ENCODE measurements around the gene CCNJL. TPM values are rescaled to one million over a fixed set of nuclear protein-coding genes. Genes with fewer than 3 reads are reported as not detected.

Gene CCNJL
- total and polyA plus RNA-seq, 2 donors (not counting 1 experiment from before 2014, with no cell fraction given), result 0.03 to 0.67 TPM

GRCh38 chr5:160361624-160362228 lies 49.4 kb upstream of the CCNJL start:
- ChIA-PET CTCF (no interaction called here), POLR2A (no interaction called here)
- no peaks in the 10 kb centered on the region for H3K4me1 ChIP-seq (ENCODE audit: control insufficient read depth in 2 of 2, insufficient read depth in 2 of 2, low read length in 2 of 2)
- H3K27me3 Mint-ChIP-seq, result peaks cover 17% of the 10 kb centered on the region
- intact Hi-C loops (cut with micrococcal nuclease), result no loop called here
- H3K9ac ChIP-seq (ENCODE audit: low read length), result no peak overlapping the region
- H3K9me3 Mint-ChIP-seq (ENCODE audit: insufficient read depth), result no peaks in the 10 kb centered on the region
- no peak overlapping the region for H3K4me3 ChIP-seq (ENCODE audit: control extremely low read depth in 1 of 5, extremely low read depth in 1 of 5, insufficient read depth in 1 of 5, low read depth in 2 of 5, low read length in 4 of 5)
- TF ChIP-seq EZH2 (IDR thresholded peaks at IDR 0.05; ENCODE audit: borderline replicate concordance, insufficient read depth, low read depth, low read length, poor library complexity, severe bottlenecking), result no peak
- TF ChIP-seq, protein P1, sequence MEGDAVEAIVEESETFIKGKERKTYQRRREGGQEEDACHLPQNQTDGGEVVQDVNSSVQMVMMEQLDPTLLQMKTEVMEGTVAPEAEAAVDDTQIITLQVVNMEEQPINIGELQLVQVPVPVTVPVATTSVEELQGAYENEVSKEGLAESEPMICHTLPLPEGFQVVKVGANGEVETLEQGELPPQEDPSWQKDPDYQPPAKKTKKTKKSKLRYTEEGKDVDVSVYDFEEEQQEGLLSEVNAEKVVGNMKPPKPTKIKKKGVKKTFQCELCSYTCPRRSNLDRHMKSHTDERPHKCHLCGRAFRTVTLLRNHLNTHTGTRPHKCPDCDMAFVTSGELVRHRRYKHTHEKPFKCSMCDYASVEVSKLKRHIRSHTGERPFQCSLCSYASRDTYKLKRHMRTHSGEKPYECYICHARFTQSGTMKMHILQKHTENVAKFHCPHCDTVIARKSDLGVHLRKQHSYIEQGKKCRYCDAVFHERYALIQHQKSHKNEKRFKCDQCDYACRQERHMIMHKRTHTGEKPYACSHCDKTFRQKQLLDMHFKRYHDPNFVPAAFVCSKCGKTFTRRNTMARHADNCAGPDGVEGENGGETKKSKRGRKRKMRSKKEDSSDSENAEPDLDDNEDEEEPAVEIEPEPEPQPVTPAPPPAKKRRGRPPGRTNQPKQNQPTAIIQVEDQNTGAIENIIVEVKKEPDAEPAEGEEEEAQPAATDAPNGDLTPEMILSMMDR (IDR thresholded peaks at IDR 0.05), result no peak
- no peaks in the 10 kb centered on the region for H3K79me2 ChIP-seq (ENCODE audit: control insufficient read depth, insufficient read depth, low read length)
- no peaks in the 10 kb centered on the region for H3K36me3 ChIP-seq (replicated peaks in 1 of 2; ENCODE audit: control extremely low read depth in 1 of 2, control insufficient read depth in 1 of 2, extremely low read depth in 1 of 2, insufficient read depth in 2 of 2, low read length in 1 of 2)
- H3K9me3 ChIP-seq (ENCODE audit: control extremely low read depth in 1 of 3, control insufficient read depth in 2 of 3, insufficient read depth in 1 of 3, low read length in 2 of 3), result no peaks in the 10 kb centered on the region
- H3K4me3 Mint-ChIP-seq, result no peak overlapping the region
- H2AFZ ChIP-seq (ENCODE audit: insufficient read depth, low read depth, low read length, poor library complexity, severe bottlenecking), result no peak overlapping the region
- DNase-seq (no peak), ATAC-seq (ENCODE audit: low read depth) (no peak)
- no peak overlapping the region for H3K27ac Mint-ChIP-seq
- no peak overlapping the region for H3K4me2 ChIP-seq (replicated peaks; ENCODE audit: low read depth, low read length, poor library complexity, severe bottlenecking)
- H3K4me1 Mint-ChIP-seq, result no peaks in the 10 kb centered on the region
- 86% methylated on average over 8 of the region's 9 CpGs for WGBS (ENCODE audit: insufficient coverage)
- no peaks in the 10 kb centered on the region for H4K20me1 ChIP-seq (ENCODE audit: control insufficient read depth, insufficient read depth, low read length, poor library complexity, severe bottlenecking)
- H3K27me3 ChIP-seq (replicated peaks in 1 of 4; ENCODE audit: control extremely low read depth in 1 of 4, control insufficient read depth in 3 of 4, insufficient read depth in 4 of 4, low read length in 3 of 4), result peaks cover 0 to 3% (median 0%) of the 10 kb centered on the region in 4 experiments
- H3K27ac ChIP-seq (ENCODE audit: low read length in 2 of 2), result no peak overlapping the region

GRCh38 chr5:160360310-160360709 lies 47.9 kb upstream of the CCNJL start:
- Mint-ChIP-seq H3K27ac (no peak overlapping the region), H3K9me3 (ENCODE audit: insufficient read depth) (no peaks in the 10 kb centered on the region), H3K4me3 (no peak overlapping the region), H3K27me3 (peaks cover 17% of the 10 kb centered on the region), H3K4me1 (no peaks in the 10 kb centered on the region)
- Histone ChIP-seq H3K36me3 (replicated peaks in 1 of 2; ENCODE audit: control extremely low read depth in 1 of 2, control insufficient read depth in 1 of 2, extremely low read depth in 1 of 2, insufficient read depth in 2 of 2, low read length in 1 of 2) (no peaks in the 10 kb centered on the region), H4K20me1 (ENCODE audit: control insufficient read depth, insufficient read depth, low read length, poor library complexity, severe bottlenecking) (no peaks in the 10 kb centered on the region), H3K27me3 (replicated peaks in 1 of 4; ENCODE audit: control extremely low read depth in 1 of 4, control insufficient read depth in 3 of 4, insufficient read depth in 4 of 4, low read length in 3 of 4) (no peaks in the 10 kb centered on the region), H3K79me2 (ENCODE audit: control insufficient read depth, insufficient read depth, low read length) (no peaks in the 10 kb centered on the region), H3K4me1 (ENCODE audit: control insufficient read depth in 2 of 2, insufficient read depth in 2 of 2, low read length in 2 of 2) (no peaks in the 10 kb centered on the region), H3K4me3 (ENCODE audit: control extremely low read depth in 1 of 5, extremely low read depth in 1 of 5, insufficient read depth in 1 of 5, low read depth in 2 of 5, low read length in 4 of 5) (no peak overlapping the region), H3K4me2 (replicated peaks; ENCODE audit: low read depth, low read length, poor library complexity, severe bottlenecking) (no peak overlapping the region), H3K9me3 (ENCODE audit: control extremely low read depth in 1 of 3, control insufficient read depth in 2 of 3, insufficient read depth in 1 of 3, low read length in 2 of 3) (no peaks in the 10 kb centered on the region), H3K9ac (ENCODE audit: low read length) (no peak overlapping the region), H3K27ac (ENCODE audit: low read length in 2 of 2) (no peak overlapping the region), H2AFZ (ENCODE audit: insufficient read depth, low read depth, low read length, poor library complexity, severe bottlenecking) (no peak overlapping the region)
- POLR2A ChIA-PET, result no interaction called here
- intact Hi-C loops (cut with micrococcal nuclease), result no loop called here
- DNase-seq (no peak), ATAC-seq (ENCODE audit: low read depth) (no peak)
- no CpG with 5 or more reads among the region's 3 CpGs for WGBS (ENCODE audit: insufficient coverage)
- CTCF ChIA-PET, result no interaction called here
- TF ChIP-seq EZH2 (IDR thresholded peaks at IDR 0.05; ENCODE audit: borderline replicate concordance, insufficient read depth, low read depth, low read length, poor library complexity, severe bottlenecking), result no peak
- TF ChIP-seq, protein P1 (IDR thresholded peaks at IDR 0.05), result no peak

Data from B cell (primary cell).